SKM-1 treated with dmso at 0.1 percent for 144 hours (cell line): ENCODE data around the gene DUSP2.
"Not testable (repeated sequence)": the region's sequence is repeated elsewhere in the genome, so short reads cannot be mapped to it uniquely, and the experiment has no call there.

Source experiments
- DNase-seq: peaks from one replicate; lab custom pipeline; 2025; ENCODE audit not compliant: unreplicated experiment; lab: John Stamatoyannopoulos, UW

The DUSP2 gene

GRCh38 chr2:96147593-96148201 is 2.5 kb upstream of the DUSP2 start:
- DNase-seq, result no peak

DNA sequence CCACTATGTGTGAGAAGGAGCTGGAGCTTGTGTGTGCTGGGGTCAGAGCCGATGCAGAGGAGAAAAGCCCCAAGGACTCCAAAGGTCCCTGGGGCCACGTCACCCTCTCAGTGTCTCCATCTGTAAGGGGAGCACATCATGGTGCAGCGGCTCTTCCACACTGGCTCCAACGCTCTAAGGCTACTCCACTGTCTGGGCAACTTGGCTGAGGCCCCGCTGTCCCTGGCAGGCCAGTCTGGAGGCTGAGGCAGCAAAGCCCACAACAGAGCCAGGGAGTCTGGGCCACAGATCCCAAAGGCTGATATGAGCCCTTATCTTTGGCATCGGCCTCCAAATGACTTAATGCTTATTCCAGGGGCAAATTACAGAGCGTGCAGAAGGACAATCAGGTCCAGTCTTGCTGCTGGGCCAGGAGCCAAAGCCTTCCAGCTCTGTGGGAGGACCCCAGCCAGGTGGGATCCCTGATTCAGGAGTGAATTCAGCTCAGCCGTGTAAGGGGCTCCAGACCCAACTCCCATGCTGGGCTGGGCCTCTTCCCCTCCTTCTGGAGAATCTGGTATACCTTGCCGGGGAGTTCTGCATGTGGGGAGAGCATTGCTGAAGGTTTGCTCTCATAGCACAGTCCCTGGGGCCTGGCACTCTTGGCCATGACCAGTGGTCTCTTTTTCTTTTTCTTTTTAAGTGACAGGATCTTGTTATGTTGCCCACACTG is 1.8 kb upstream of the DUSP2 start:
- no peak for DNase-seq

- peak; percentile 78 for DNase-seq
These were observed 1.1 kb upstream of the DUSP2 start for GRCh38 chr2:96146153-96146880.

- DNase-seq, result no peak
These were observed 560 bp upstream of the DUSP2 start for GRCh38 chr2:96145848-96146152.

- no peak for DNase-seq
These were observed 682 bp downstream of the DUSP2 start for GRCh38 chr2:96144481-96145035.

- DNase-seq, result peak; percentile 11
These were observed 1.3 kb downstream of the DUSP2 start for GRCh38 chr2:96143848-96144480.

DNA sequence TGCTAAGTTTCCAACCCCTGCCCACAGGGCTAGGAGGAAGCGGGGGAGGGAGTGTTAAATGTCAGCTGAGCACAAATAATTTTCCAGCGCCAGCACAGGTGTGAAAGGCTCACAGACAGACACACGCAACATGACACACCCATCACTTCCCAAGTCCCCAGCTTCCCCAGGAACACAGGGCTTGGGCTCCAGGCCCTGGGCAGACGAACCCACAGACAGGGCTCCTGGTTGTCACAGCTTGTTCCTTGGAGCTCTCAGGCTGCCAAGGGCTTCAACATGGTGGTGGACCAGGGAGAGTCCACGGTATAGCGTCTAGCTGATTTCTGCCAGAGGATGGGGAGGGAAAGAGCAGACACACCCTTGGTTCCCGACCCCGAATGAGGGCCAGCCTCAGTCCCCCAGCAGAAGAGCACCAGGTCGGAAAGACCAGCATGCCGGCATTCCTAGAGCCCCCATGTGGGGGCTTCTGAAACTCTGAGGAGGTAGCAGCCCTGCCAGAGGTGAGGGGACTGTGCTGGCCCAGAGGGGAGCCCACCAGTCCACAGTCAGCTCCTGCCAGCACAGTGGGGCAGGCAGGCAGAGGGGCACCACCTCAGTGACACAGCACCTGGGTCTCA is 1.9 kb downstream of the DUSP2 start:
- DNase-seq, result no peak

DNA sequence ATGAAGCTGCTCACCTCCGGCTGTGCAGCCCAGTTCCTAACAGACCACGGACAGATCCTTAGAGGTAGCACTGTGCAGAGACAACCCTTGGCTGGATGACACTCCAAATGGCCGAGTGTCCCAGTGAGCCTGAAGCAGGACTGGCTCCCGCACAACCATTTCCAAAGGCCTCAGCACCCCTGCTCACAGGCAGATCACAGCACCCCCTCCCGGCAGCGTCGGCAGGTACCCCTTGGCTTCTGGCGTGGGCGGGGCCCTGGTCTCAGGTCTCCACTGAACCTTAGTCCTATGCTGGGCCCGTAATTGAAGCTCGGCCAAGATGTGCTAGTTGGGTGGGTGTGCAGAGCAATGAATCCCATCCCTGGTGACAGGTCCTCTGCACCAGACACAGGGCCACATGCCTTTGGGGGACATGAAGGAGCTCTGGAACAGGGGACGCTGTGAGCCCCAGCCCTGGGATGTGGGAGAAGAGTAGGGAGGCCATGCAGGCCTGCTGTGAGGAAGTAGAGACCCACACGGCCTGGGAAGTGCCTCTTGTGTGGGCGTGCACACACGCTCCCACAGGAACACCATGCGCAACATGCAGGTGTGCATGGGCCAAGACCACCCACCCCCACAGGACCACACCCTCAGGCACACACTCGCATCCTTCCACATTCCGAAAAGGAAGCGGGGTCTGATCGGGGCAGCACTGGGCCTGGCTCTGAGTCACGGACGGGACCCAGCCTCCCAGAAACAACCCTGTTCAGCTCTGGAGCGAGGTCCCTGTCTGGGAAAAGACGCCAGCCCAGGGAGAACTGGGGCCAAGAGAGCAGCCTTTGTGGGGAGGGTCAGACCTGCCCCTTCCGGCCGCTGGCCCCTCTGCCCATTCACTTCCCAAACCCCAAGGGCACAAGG is 2.8 kb downstream of the DUSP2 start:
- no peak for DNase-seq

GRCh38 chr2:96141624-96141967 is 3.6 kb downstream of the DUSP2 start:
- not testable (repeated sequence) for DNase-seq

DNA sequence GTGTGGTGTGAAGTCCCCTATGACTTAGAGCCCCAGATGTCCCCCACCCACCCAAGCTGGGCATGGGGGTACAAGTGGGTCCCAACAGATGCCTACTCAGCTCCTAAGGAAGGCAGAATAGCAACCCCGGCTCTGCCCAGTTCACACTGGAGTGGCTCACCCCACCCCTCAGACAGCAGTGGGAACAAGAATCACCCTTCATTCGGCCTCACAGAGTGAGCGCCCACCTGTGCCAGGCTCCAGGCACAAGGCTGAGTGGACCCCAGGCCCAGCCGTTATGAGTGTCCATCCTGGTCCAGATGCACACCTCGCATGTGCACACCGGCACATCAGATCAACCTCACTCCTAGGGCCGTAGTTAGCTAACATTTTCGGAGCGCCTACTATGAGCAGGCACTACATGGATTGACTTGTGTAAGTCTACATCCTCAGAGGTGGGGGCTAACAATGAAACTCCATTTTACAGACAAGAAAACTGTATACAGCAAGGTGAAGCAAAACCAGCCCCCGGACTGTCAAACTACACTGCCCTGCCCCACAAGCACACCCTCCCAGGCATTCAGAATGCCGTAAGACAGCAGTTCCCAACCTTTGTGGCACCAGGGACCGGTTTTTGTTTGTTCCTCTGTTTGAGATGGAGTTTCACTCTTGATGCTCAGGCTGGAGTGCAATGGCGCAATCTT is 4.2 kb downstream of the DUSP2 start:
- DNase-seq, result no peak

DNA sequence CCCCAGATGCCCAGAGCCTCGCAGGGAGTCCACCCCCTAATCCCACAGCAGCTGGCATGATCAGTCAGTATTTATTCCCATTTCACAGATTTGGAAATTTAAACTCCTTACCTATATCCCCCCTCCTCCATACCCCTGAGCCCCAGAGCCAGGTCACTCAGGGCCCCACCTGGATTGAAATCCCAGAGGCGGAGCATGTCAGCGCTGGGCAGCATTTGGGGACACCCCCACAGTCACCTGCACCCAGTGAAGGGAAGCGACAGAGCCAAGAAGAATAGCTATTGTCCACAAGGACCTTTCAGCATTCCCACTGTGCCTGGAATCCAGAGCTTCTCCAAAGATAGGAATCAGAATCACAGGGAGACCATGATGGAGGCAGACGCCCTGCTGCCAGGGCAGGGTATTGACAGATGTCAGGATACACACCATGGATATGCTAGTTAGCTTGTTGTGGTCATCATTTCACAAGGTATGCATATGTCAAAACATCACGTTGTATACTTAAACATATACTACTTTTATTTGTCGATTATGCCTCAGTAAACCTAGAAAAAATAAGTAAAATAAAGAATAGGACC is 6.0 kb downstream of the DUSP2 start:
- no peak for DNase-seq

DNA sequence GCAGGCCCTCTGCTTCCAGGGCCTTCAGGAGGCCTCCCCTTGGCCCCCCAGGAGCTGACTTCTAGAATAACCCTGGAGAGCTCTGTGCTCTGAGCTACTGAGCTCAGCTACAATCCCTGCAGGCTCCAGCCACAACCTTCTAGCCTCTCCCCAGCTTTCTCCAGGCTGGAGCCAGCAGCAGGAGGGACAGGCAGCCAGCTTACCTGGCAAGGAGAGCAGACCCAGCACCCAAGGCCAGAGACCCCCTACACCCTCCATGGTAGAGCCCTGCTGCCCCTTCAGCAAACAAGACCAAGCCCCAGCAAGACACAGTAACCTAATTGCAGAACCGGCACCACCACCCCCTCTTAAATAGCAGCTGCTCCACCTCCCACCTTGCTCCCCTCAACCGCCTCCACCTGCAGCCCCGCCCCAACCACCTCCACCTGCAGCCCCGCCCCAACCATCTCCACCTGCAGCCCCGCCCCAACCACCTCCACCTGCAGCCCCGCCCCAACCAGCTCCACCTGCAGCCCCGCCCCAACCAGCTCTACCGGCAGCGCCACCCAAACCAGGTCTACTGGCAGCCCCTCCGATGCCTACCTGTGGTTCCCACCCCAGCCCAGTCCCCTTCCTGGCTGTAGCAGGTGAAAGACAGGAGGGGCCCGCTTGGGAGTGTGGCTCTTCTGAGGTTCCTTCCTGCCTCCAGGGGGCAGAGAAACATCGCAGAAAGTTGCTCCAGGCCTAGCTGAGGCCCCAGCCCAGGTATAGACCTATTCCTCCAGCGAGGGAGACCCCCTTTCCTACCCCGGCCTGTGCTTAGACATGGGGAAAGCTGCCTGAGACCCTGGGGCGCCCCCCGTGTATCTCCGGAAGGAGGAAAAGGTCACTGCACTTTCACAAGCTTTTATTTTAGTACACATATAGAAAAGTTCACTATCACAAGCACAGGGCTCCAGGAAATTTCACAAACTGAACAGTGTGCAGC is 6.8 kb downstream of the DUSP2 start, which contains the start of gene ASTL:
ASTL (minus strand) TSS at position 324 of the 967 bp plus-strand sequence; CDS start at position 258, 66 bp downstream.
- DNase-seq, result peak; percentile 16

- no peak for DNase-seq
These were observed 7.7 kb downstream of the DUSP2 start for GRCh38 chr2:96137321-96138178.

DNA sequence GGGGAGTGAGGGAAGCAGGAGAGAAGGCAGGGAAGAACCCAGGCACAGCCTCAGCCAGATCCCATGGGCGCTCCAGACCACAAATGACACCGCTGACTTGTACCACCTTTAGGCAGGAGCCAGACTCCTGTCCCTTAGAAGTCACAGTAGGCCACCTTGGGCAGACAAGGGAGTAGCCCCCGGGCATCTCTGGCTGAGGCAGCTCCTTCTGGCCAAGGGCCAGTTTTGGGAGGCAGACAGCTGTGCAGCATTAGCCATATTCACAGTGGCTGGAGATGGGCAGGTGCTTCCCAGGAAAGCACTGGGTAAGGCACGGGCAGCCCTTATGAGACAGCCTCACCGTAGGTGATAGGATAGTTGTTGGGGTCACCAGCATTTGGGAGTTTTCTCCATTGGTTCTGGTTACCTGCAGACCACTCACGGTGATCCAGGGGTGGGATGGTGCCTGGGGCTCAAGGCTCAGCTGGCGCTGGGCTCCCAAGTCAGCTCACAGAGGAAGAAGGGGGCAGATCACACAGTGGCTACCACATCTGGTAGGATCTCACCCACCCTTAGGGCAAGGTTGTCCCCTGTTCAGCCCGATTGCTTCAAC is 9.0 kb downstream of the DUSP2 start:
- DNase-seq, result no peak

DNA sequence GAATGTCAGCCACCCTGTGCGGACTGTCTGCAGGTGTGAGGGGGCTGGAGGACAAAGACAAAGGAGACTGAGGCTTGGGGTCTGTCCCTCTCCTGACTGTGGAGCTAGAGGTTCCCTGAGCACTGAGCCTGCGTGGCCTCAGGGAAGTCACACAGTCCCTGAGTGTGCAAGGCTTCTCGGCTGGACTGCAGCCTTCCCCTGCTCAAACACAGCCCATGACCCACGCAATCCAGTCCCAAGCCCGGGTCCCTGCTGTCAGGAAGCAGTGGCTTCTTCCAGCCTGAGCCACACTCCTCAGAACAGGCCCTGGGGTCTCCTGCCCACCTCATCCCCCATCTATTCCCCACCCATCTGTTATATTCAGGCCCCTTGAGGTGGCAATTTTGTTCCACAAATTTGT is 9.6 kb downstream of the DUSP2 start:
- no peak for DNase-seq

GRCh38 chr2:96135171-96135570 is 10.1 kb downstream of the DUSP2 start:
- DNase-seq, result no peak

GRCh38 chr2:96134421-96134820 is 10.8 kb downstream of the DUSP2 start:
- DNase-seq, result no peak
